GM18508 (cell line): ENCODE results near the gene GRAP2.
"Not testable (repeated sequence)": the region's sequence is repeated elsewhere in the genome, so short reads cannot be mapped to it uniquely, and the experiment has no call there.

Source experiments
- ATAC-seq: cut with Tn5 transposase; IDR thresholded peaks from one replicate; pipeline ENCODE4 v1.9.1; 2021; ENCODE audit warnings: moderate number of reproducible peaks; ENCODE audit not compliant: insufficient read depth, unreplicated experiment

The GRAP2 gene

DNA sequence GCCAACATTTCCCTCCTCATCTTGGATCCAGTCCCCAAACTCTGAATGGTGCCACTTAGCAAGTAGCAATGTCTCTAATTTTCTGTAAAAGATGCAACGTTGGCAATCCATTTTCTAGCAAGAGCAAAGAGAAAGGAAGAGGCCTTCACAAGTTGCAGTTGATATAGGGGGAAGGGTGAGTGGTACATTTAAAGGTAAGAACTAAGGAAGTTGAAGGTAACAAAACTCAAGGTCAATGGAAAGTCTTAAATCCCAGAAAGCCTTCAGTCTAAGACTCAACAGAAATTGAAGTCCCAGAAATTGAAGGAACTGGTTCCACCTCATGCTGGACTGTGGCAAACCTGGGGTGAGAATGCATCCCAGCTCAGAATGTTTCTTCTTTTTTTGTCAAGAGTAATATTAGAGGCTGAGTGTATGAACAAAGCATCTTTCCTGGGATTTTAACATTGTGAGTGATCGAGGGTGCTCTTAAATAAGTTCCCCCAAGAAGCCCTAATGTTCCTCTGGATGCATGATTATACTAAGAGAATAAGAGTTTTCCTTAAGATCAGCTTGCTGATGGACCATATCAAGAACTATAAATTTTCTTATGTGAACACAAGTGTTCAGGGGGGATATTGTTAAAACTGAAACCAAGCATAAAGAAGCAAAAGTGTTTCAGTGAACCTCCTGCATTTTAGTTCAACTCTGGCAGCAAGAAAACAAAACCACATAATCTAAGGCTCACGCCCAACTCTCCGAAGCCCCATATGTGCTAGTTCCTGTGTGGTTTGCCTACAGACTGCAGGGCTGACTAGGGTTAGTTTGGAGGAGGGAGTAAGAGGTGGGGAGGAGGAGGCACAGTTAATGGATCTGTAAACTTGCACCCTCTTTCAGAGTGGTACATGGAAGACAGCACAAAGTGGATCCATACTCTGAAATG is at the start of gene GRAP2:
Gene GRAP2, plus strand, starts transcription at position 779 of the 922 bp plus-strand sequence. CDS start 46,023 bp downstream, outside the sequence.
- no peak for ATAC-seq

GRCh38 chr22:39851606-39852315 is 49.1 kb upstream of the GRAP2 start:
- ATAC-seq = no peak

DNA sequence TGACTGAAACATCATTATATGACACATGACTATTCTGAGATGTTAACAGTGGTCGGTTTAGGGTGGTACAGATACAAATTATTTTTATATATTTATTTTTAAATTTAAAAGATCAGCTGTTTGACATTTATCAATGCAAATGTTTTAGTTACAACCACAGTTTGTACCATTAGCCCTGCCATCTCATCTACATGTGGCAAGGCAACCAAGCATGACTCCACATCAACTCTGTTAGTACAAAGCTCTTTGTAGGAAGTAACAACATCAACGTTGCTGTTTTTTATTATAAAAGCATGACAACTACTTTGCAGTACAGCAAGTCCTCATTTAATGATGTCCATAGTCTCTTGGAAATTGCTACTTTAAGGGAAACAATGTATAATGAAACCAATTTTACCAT is 48.1 kb upstream of the GRAP2 start:
- no peak for ATAC-seq

- no peak for ATAC-seq
These were observed 44.3 kb upstream of the GRAP2 start for GRCh38 chr22:39856588-39856987.

GRCh38 chr22:39859903-39860588 is 40.8 kb upstream of the GRAP2 start:
- no peak for ATAC-seq

DNA sequence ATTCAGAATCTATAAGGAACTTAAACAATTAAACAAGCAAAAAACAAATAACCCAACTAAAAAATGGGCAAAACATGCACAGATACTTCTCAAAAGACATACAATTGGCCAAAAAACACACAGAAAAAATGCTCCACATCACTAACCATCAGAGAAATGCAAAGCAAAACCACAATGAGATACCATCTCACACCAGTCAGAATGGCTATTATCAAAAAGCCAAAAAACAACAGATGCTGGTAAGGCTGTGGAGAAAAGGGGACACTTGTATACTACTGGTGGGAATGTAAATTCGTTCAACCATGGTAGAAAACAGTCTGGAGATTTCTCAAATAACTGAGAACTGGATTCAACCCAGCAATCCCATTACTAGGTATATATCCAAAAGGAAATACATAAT is 32.1 kb upstream of the GRAP2 start:
- ATAC-seq = no peak

DNA sequence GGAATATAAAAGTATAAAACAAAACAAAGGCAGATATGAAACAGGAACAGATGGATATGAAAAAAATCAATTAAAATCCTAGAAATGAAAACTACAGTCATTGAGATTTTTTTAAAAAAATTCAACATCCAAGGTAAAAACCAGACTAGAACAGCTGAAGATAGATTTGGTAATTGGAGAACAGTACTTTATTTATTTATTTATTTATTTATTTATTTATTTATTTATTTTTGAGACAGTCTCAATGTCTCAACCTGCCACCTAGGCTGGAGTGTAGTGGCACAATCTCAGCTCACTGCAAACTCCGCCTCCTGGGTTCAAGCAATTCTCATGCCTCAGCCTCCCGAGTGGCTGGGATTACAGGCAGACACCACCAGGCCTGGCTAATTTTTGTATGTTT is 31.1 kb upstream of the GRAP2 start:
- ATAC-seq = not testable (repeated sequence)

DNA sequence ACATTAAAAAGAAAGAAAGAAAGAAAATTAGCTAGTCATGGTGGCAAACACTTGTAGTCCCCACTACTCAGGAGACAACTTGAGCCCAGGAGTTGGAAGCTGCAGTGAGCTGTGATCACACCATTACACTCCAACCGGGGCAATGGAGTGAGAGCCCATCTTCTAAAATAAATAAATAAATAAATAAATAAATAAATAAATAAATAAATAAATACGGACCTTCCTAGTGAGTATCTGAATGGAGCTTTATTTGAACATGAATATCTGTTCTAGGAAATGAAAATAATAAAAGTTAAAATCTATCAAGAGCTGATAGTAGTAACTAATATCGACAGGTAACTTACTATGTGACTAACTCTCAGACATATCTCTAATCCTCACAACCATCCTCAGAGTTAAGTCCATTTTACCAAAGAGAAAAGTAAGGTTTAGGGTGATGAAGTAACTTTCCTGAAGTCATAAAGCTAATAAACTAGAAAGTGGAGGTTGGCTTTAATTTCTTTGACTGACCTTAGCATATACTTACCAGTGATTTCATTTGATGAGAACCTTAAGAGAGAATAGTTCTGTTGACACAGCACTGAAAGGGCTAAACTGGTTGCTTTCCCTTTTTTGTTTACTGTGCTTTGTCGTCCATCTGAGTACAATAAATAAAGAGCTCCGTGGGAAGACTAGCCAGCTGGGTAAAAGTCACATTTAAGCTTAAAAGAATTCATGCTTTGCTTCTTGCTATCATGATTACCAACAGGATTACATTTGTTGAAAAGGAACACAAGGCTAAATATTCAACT is 29.7 kb upstream of the GRAP2 start:
- no peak for ATAC-seq

DNA sequence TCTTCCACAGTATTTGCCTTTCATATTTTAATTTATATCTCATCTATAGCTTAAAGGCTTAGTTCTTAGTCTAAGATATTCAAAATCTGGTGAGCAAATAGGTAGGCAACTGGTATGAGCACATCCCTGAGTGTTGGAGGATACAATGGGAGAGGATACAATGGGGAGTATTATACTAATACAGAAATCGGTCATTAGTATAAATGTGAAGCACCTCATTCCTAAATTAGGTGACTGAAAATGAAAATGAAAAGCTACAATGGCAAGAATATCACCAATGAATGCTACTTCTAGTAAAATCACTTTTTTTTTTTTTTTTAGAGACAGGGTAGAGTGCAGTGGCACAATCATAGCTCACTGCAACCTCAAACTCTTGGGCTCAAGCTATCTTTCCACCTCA is 28.3 kb upstream of the GRAP2 start:
- no peak for ATAC-seq

- ATAC-seq = no peak
These were observed 26.9 kb upstream of the GRAP2 start for GRCh38 chr22:39873965-39874364.

GRCh38 chr22:39875176-39875885 is 25.6 kb upstream of the GRAP2 start:
- not testable (repeated sequence) for ATAC-seq

- no peak for ATAC-seq
These were observed 23.6 kb upstream of the GRAP2 start for GRCh38 chr22:39877079-39877845.

GRCh38 chr22:39880722-39881121 is 20.2 kb upstream of the GRAP2 start:
- no peak for ATAC-seq

DNA sequence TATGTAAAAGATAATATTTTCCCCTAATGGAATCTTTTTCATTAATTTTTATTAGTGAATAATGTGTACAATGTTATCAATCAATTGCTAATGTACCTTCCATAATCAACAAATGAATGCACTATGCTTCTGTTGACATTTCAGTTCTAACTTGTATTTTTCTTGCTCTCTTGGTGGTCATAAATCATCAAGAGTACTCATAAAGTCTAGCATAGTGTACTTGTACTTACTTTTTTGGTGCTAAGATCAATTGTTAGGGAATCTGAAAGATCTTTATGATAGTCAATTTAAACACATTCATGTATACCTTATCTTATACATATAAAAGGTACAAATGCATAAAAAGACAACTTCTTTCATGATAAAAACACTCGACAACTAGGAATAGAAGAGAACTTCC is 17.8 kb upstream of the GRAP2 start:
- no peak for ATAC-seq

GRCh38 chr22:39889924-39890323 is 11.0 kb upstream of the GRAP2 start:
- ATAC-seq = not testable (repeated sequence)

- ATAC-seq = no peak
These were observed 7.4 kb upstream of the GRAP2 start, which contains the start of gene ENTHD1 for GRCh38 chr22:39893526-39893925. TSS of gene ENTHD1 (minus strand) at chr22:39893760. CDS start at chr22:39887748, 6,012 bp downstream.

DNA sequence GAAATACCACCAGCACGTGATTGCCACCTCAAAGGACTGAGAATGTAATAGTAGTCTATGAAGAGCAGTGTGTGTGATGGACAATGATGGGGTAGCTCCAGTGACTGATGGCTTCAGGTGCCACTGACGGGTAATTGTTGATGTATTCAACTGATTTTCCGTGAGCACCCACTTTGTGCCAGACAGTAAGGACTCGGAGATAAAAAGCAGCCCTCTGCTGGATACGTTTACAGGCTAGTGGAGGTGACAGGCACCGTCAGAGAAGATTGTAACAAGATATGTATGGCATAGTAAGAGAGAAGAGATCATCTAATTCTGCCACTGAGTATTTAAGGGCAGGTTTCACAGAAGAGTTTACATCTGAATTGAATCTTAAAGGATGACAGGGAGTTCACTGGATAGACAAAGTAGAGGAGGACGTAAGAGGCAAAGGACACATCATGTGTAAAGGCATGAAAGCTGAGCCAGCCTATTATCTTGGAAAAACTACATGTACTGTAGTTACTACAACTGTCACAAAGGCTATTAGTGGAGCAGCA is 6.3 kb upstream of the GRAP2 start:
- no peak for ATAC-seq

- ATAC-seq = no peak
These were observed 5.2 kb upstream of the GRAP2 start for GRCh38 chr22:39895682-39896081.
